AG04450 (cell line): Measurements from ENCODE around the gene ANKRD9. TPM values are rescaled to one million over a fixed set of nuclear protein-coding genes. Genes with fewer than 3 reads are reported as not detected.

ENCODE experiments used
- CTCF ChIA-PET: fragments of 300-600, 350-600 bp; formaldehyde crosslinking; extraction: SDS; loops from one replicate; lab custom pipeline; 2022; ENCODE audit warnings: antibody characterized with exemption, inconsistent platforms; lab: Charles Lee
- POLR2A ChIA-PET: fragments of 350-600 bp; formaldehyde crosslinking; extraction: SDS; loops from one replicate; lab custom pipeline; 2021; ENCODE audit warnings: antibody characterized with exemption, inconsistent platforms; lab: Yijun Ruan, JAX
- DNase-seq: peaks from one replicate; pipeline ENCODE4 v3.0.0-alpha.2; 2011; ENCODE audit warnings: low read depth, low spot score
- H3K27ac ChIP-seq: one replicate; pipeline ENCODE4 v1.5.1; 2012; ENCODE audit warnings: low read depth, low read length, control low read depth
- H3K27me3 ChIP-seq: one replicate; pipeline ENCODE4 v1.6.0; 2012; ENCODE audit warnings: low read length; ENCODE audit not compliant: control insufficient read depth, insufficient read depth
- H3K4me3 ChIP-seq: 2 replicates; pipeline ENCODE4 v1.5.1; 2011; ENCODE audit warnings: mild to moderate bottlenecking, low read depth, low read length, control low read depth
- H3K9me3 ChIP-seq: 2 replicates; pipeline ENCODE4 v1.5.1; 2012; ENCODE audit warnings: low read length; ENCODE audit not compliant: control insufficient read depth, insufficient read depth
- CTCF ChIP-seq: IDR thresholded peaks from 2 replicates; pipeline ENCODE4 v1.5.1; 2011; ENCODE audit warnings: low read depth, low read length, control low read depth, inconsistent platforms
- polyA plus RNA-seq: library from polyadenylated mRNA; depleted of rRNA; stranded (reverse); fragments of >200 nt; gene quantifications from 2 replicates; pipeline ENCODE4 v1.2.3, GENCODE V29; 2011

Gene ANKRD9
- polyA plus RNA-seq, 1 experiment, result 4.0 TPM

GRCh38 chr14:102503641-102504327, 5.8 kb downstream of the ANKRD9 start:
- H3K9me3 ChIP-seq, result no peaks in the 10 kb centered on the region; the same call in 1 of the 2 replicates
- no peak for DNase-seq
- no peaks in the 10 kb centered on the region for H3K27me3 ChIP-seq
- H3K4me3 ChIP-seq, result no peak overlapping the region
- H3K27ac ChIP-seq, result no peak overlapping the region
- ChIA-PET POLR2A (no interaction called here), CTCF (interaction anchor here (1.2 kb wide), 1 partner anchor 20 kb away, joined by 7 read pairs; no protein-coding TSS in a partner anchor)
- TF ChIP-seq CTCF, result no peak

- Histone ChIP-seq H3K9me3 (no peaks in the 10 kb centered on the region; the same call in 1 of the 2 replicates), H3K4me3 (no peak overlapping the region), H3K27ac (no peak overlapping the region), H3K27me3 (no peaks in the 10 kb centered on the region)
- no peak for DNase-seq
- CTCF ChIA-PET, result no interaction called here
- no peak for TF ChIP-seq CTCF
- POLR2A ChIA-PET, result no interaction called here
Observed at GRCh38 chr14:102502571-102502970, 7.0 kb downstream of the ANKRD9 start.

- ChIA-PET POLR2A (no interaction called here), CTCF (interaction anchor here (1.4 kb wide), 1 partner anchor 63 kb away, joined by 5 read pairs; no protein-coding TSS in a partner anchor)
- no peaks in the 10 kb centered on the region for H3K27me3 ChIP-seq
Observed at GRCh38 chr14:102501751-102502315, 7.7 kb downstream of the ANKRD9 start.

GRCh38 chr14:102500713-102501112, 8.9 kb downstream of the ANKRD9 start:
- no peak for TF ChIP-seq CTCF
- H3K27ac ChIP-seq, result no peak overlapping the region
- ChIA-PET CTCF (interaction anchor here (1.4 kb wide), 1 partner anchor 62 kb away, joined by 5 read pairs; no protein-coding TSS in a partner anchor), POLR2A (no interaction called here)
- no peaks in the 10 kb centered on the region for H3K27me3 ChIP-seq
- H3K9me3 ChIP-seq, result no peaks in the 10 kb centered on the region; the same call in 1 of the 2 replicates
- H3K4me3 ChIP-seq, result no peak overlapping the region
- DNase-seq, result no peak

More at GRCh38 chr14:102501751-102502315, 7.7 kb downstream of the ANKRD9 start:
- DNase-seq, result no peak
- H3K27ac ChIP-seq, result no peak overlapping the region
- no peak for TF ChIP-seq CTCF
- H3K9me3 ChIP-seq, result no peaks in the 10 kb centered on the region; the same call in 1 of the 2 replicates
- H3K4me3 ChIP-seq, result no peak overlapping the region

- no peak for TF ChIP-seq CTCF
- no peak for DNase-seq
- Histone ChIP-seq H3K9me3 (no peaks in the 10 kb centered on the region; the same call in 1 of the 2 replicates), H3K4me3 (no peak overlapping the region), H3K27ac (no peak overlapping the region), H3K27me3 (no peaks in the 10 kb centered on the region)
- POLR2A ChIA-PET, result no interaction called here
- CTCF ChIA-PET, result interaction anchor here (1.4 kb wide), 1 partner anchor 62 kb away, joined by 5 read pairs; no protein-coding TSS in a partner anchor
Observed at GRCh38 chr14:102500158-102500662, 9.4 kb downstream of the ANKRD9 start.
